Duodenal mucosa (tissue), 2 donors: ENCODE measurements around the gene SLC7A6OS.
"Not testable (repeated sequence)": the region's sequence is repeated elsewhere in the genome, so short reads cannot be mapped to it uniquely, and the experiment has no call there.

ENCODE experiments used
- H3K27ac ChIP-seq: one replicate; pipeline ENCODE4 v1.7.0; 2013; ENCODE audit warnings: low read depth, low read length
- H3K27me3 ChIP-seq, 2 donors: one replicate each; pipeline ENCODE4 v1.7.0; 2013; ENCODE audit warnings: low read length in 2 of 2, control low read depth in 1 of 2; ENCODE audit not compliant: insufficient read depth in 2 of 2, control insufficient read depth in 1 of 2
- H3K36me3 ChIP-seq, 2 donors: one replicate each; pipeline ENCODE4 v1.7.0; 2013; ENCODE audit warnings: low read length in 2 of 2, control low read depth in 1 of 2; ENCODE audit not compliant: insufficient read depth in 2 of 2, control insufficient read depth in 1 of 2
- H3K4me1 ChIP-seq, 2 donors: one replicate each; pipeline ENCODE4 v1.7.0; 2013; ENCODE audit warnings: low read length in 2 of 2, control low read depth in 1 of 2; ENCODE audit not compliant: insufficient read depth in 2 of 2, control insufficient read depth in 1 of 2
- H3K4me3 ChIP-seq, 2 donors: one replicate each; pipeline ENCODE4 v1.7.0; 2013; ENCODE audit warnings: low read length in 2 of 2, low read depth in 1 of 2
- H3K9ac ChIP-seq, 2 donors: one replicate each; pipeline ENCODE4 v1.7.0; 2013; ENCODE audit warnings: low read length in 2 of 2, low read depth in 1 of 2
- H3K9me3 ChIP-seq, 2 donors: one replicate each; pipeline ENCODE4 v1.7.0; 2013; ENCODE audit warnings: low read length in 2 of 2, control low read depth in 1 of 2; ENCODE audit not compliant: control insufficient read depth in 1 of 2

SLC7A6OS gene

DNA sequence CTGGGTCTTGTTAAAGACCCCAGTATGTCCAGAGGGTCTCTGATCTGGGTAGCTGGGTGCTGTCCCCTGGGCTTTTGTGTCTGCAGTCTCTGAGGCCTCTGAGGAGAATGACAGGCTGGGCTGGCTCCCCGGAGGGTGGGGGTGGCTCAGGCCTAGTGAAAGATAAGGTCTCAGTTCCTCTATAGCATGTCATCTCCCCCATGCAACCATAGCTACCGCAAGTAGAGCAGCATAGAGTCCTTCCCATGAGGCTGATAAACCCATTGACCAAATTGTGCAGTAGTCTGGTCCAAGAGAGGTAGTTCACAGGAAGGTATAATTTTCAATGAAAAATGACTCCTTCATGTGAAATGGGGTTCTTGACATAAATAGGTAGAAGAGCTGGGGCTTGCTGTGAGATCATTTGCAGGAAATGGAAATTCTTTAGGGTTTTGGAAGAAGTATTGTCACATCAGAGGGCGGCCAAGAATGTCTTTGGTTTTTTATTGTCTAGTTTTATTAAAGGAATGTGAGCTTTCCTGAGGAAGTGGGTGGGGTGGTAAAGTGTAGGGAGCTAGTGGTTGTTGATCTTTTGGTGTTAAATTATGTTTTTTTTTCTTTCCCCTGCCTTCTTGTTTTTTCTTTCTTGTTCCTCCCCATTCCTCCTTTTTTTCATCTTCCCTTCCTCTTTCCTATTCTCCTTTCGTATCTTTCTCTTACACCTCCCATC lies 21.0 kb downstream of the SLC7A6OS start:
- H3K36me3 ChIP-seq, result peaks cover 19 to 58% of the 10 kb centered on the region in 2 donors
- no peak overlapping the region for H3K4me3 ChIP-seq
- H3K4me1 ChIP-seq, result peaks cover 5 to 21% of the 10 kb centered on the region in 2 donors
- no peak overlapping the region for H3K9ac ChIP-seq
- no peaks in the 10 kb centered on the region for H3K27me3 ChIP-seq
- H3K27ac ChIP-seq, result no peak overlapping the region
- no peaks in the 10 kb centered on the region for H3K9me3 ChIP-seq

DNA sequence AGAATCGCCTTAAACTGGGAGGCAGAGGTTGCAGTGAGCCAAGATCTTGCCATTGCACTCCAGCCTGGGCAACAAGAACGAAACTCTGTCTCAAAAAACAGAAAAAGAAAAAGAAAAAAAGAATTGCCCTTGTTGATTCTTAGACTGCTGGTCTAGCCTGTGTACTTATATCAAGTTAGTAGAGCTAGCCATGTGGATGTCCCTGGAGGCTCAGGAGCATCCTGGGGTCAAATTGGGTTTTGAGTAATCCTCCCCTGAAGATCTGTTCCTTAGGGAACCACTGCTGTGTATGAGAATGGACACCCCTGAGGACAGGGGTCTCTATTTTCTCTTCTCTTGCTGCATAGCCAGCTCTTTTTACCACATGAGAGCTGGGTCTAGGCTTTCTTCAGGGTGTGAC lies 21.5 kb downstream of the SLC7A6OS start:
- no peak overlapping the region for H3K4me3 ChIP-seq
- no peaks in the 10 kb centered on the region for H3K27me3 ChIP-seq
- peaks cover 19 to 53% of the 10 kb centered on the region in 2 donors for H3K36me3 ChIP-seq
- no peaks in the 10 kb centered on the region for H3K9me3 ChIP-seq
- H3K4me1 ChIP-seq, result peaks cover 5 to 27% of the 10 kb centered on the region in 2 donors
- no peak overlapping the region for H3K9ac ChIP-seq
- H3K27ac ChIP-seq, result no peak overlapping the region

DNA sequence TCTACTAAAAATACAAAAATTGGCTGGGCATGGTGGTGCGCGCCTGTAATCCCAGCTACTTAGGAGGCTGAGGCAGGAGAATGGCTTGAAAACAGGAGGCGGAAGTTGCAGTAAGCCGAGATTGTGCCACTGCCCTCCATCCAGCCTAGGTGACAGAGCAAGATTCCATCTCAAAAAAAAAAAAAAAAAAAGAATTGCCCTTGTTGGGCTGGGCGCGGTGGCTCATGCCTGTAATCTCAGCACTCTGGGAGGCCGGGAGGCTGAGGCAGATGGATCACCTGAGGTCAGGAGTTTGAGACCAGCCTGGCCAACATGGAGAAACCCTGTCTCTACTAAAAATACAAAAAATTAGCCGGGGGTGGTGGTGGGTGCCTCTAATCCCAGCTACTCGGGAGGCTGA lies 21.9 kb downstream of the SLC7A6OS start:
- H3K9ac ChIP-seq, H3K27me3 ChIP-seq, H3K4me3 ChIP-seq, H3K9me3 ChIP-seq, H3K27ac ChIP-seq: not testable (repeated sequence)
- Histone ChIP-seq H3K36me3 (peaks cover 19 to 49% of the 10 kb centered on the region in 2 donors), H3K4me1 (peaks cover 5 to 31% of the 10 kb centered on the region in 2 donors)

DNA sequence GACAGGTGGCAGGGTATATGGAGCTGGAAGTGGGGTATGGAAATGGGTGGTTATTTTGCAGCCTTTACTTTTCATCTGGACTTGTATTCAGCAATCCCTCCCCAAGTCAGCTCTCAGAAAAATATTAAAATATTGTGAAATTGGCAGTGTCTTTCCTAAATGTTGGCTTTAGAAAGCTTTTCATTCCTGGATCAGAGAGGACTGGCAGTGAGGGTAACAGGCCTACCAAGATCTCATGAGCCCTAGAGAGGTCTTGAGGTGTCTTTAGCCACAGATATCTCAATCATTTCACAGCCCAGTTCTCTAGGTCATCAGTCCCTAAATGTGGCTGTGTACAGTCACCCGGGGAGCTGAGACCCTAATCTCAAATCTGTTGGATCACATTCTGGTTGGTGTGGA lies 22.5 kb downstream of the SLC7A6OS start:
- Histone ChIP-seq H3K27ac (no peak overlapping the region), H3K36me3 (peaks cover 19 to 44% of the 10 kb centered on the region in 2 donors), H3K27me3 (no peaks in the 10 kb centered on the region), H3K4me1 (peaks cover 6 to 36% of the 10 kb centered on the region in 2 donors), H3K4me3 (no peak overlapping the region), H3K9me3 (no peaks in the 10 kb centered on the region), H3K9ac (no peak overlapping the region)

DNA sequence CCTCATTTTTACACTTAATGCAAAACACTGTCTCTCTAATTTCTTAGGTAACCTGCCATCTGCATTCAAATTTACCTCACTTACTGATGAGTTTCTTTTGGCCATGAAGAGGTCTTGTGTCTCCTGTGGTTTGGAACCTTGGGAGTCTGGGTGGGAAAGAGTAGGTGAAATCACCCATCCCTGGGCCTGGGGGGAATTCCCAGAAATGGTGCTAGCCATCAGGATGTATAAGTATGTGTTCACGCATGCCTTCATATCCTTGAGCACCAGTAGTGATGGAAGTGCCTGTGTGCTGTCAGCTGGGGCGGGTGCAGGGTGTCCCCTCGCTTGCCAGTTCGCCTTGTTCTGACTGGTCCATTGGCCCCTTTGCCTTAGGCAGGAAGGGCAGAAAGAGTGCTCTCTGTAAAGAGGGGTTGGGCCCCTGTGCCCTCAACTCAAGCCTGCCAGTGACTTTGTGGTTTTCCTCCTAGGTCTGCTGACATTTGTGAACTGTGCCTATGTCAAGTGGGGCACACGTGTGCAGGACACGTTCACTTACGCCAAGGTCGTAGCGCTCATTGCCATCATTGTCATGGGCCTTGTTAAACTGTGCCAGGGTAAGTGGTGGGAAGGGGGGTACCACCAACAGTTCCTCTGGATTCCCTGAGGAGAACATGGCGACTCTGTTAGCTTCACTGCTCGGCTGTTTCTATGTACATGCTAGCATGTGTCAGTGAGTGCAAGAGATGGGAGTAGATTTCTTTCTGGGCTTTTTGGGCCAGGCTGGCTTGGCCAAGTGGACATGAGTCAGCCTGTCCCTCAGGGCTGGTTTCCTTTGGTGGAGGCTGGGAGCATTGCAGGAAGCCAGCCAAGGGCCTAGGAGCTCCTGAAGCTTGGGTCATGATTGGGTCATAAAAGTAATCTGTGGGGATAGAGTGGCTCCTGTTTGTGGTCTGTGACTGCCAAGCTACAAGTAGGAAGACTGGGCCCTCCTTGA lies 23.2 kb downstream of the SLC7A6OS start:
- H3K4me1 ChIP-seq, result peaks cover 12 to 42% of the 10 kb centered on the region in 2 donors
- no peak overlapping the region for H3K9ac ChIP-seq
- H3K36me3 ChIP-seq, result peaks cover 19 to 39% of the 10 kb centered on the region in 2 donors
- H3K27ac ChIP-seq, result no peak overlapping the region
- H3K27me3 ChIP-seq, result no peaks in the 10 kb centered on the region
- H3K9me3 ChIP-seq, result no peaks in the 10 kb centered on the region
- H3K4me3 ChIP-seq, result no peak overlapping the region

DNA sequence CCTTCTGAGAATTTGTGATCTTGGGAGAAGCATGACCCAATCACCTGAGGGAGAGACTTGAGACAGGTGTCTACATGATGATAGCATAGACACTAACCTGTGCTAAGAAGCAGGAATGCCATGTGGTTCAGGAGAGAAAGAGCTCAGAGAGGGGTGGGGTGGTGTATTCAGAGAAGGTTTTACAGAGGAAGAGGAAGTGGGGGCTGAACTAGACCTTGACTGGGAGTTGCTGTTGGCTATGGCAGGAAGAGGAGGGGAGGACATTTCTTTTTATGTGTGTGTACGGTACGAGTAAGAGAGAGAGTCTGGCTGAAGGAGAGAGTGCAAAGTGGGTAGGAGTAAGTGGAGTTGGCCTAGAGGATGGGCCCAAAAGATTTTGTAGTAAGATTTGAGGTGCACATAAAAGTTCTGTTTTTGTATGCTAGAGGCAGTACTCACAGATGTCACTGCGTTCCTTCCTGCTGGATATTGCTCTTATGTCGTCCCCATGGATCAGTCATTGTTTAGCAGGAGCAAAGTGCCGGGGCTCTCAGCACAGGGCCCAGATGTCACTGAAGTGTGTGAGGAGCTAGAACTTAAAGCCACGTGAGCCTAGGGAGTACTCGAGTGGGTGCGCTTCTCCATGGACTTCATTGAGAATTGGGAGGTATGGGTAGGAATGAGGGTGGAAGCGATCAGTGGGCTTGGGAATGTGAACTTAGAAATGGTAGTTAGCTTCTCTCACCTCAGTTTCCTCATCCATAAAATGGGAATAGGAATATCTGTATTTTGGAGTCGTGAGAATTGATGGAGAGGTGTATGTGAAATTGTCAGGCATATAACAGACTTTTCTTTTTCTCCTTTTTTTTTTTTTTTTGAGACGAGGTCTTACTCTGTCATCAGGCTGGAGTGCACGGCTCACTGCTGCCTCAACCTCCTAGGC lies 24.3 kb downstream of the SLC7A6OS start:
- Histone ChIP-seq H3K27ac (no peak overlapping the region), H3K9me3 (no peaks in the 10 kb centered on the region), H3K27me3 (no peaks in the 10 kb centered on the region), H3K9ac (no peak overlapping the region), H3K4me3 (peak overlapping the region in 1 of 2 donors; percentile 40), H3K4me1 (peaks cover 12 to 42% of the 10 kb centered on the region in 2 donors), H3K36me3 (peaks cover 16 to 34% of the 10 kb centered on the region in 2 donors)

DNA sequence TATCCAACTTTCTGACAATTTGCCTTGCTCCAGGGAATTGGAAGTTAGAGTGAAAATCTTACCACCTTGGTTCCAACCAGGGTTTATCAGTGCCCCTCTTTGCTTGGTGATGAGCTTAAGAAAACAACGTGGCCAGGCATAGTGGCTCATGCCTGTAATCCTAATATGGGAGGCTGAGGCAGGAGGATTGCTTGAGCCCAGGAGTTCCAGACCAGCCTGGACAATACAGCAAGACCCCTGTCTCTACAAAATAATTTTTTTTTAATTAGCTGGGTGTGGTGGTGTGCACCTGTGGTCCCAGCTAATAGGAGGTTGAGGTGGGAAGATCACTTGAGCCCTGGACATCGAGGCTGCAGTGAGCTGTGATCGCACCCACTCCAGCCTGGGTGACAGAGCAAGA lies 25.1 kb downstream of the SLC7A6OS start:
- Histone ChIP-seq H3K4me3 (no peak overlapping the region), H3K27ac (no peak overlapping the region), H3K36me3 (peaks cover 11 to 30% of the 10 kb centered on the region in 2 donors), H3K9ac (no peak overlapping the region), H3K4me1 (peaks cover 12 to 42% of the 10 kb centered on the region in 2 donors), H3K9me3 (no peaks in the 10 kb centered on the region), H3K27me3 (no peaks in the 10 kb centered on the region)

DNA sequence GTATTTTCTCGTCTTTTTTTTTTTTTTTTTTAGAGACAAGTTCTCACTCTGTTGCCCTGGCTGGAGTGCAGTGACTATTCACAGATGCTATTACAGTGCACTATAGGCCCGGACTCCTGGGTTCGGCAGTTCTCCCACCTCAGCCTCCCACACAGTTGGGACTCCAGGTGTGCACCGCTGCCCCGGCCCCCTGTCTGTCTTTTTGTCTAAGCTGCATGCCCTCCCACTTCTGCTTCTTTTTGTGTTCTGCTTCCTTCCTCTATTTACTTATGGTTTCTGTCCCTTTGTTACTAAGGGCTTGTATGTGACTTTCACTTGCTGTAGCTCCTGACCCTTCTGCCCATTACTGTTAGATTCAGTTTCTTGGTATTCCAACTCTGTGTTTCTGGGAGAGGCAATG lies 25.9 kb downstream of the SLC7A6OS start:
- no peak overlapping the region for H3K27ac ChIP-seq
- peaks cover 11 to 29% of the 10 kb centered on the region in 2 donors for H3K36me3 ChIP-seq
- H3K9me3 ChIP-seq, result no peaks in the 10 kb centered on the region
- H3K9ac ChIP-seq, result no peak overlapping the region
- peaks cover 12 to 42% of the 10 kb centered on the region in 2 donors for H3K4me1 ChIP-seq
- H3K4me3 ChIP-seq, result no peak overlapping the region
- H3K27me3 ChIP-seq, result no peaks in the 10 kb centered on the region

DNA sequence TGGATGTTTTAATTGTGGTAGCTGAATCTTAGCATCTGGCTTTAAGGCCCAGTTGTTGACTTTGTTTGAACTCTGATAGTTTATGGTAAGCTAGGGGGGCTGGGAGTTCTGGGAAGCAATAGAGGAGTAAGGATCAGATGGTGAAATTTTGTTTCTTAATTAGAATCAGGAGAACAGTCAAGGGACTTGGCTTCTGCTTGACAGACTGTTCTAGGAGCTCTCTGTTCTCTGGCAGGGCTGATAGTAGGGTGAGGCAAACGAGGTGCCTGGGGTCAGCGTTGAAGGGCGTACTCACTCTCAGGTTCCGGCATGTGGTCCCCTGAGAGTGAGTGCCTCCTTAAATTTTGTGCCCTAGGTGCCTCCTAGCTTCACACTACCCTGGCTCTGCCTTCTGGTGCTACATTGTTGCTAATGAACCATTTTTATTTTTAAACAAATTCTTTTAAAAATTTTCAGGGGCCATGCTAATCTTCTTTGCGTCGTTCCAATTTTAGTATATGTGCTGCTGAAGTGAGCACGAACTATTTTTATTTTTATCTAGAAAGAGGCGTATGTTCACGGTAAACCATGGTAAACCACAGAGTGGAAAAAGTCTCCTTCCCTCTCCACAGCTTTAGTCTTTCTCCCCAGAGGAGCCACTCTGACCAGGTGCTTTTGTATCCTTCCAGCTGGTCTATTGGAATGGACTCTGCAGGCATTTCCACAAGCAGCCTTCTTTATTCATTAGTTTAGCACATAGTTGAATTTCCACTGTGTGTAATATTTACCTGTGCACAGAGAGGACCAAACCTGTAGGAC lies 26.7 kb downstream of the SLC7A6OS start:
- no peaks in the 10 kb centered on the region for H3K27me3 ChIP-seq
- peaks cover 11 to 32% of the 10 kb centered on the region in 2 donors for H3K36me3 ChIP-seq
- no peak overlapping the region for H3K4me3 ChIP-seq
- peaks cover 12 to 42% of the 10 kb centered on the region in 2 donors for H3K4me1 ChIP-seq
- no peaks in the 10 kb centered on the region for H3K9me3 ChIP-seq
- no peak overlapping the region for H3K9ac ChIP-seq
- H3K27ac ChIP-seq, result no peak overlapping the region
